ENCODE results near the gene CEP112. TPM values are rescaled to one million over a fixed set of nuclear protein-coding genes. Genes with fewer than 3 reads are reported as not detected.

CEP112 gene
- total RNA-seq, 2 donors from 2014 or later = 5.9 to 6.2 TPM

- no peak for DNase-seq
- TF ChIP-seq CTCF (IDR thresholded peaks at IDR 0.05) = no peak
- Histone ChIP-seq H3K27ac (no peak overlapping the region), H3K4me1 (no peaks in the 10 kb centered on the region), H3K9ac (ENCODE audit: low read depth in 2 of 2, low read length in 2 of 2) (no peak overlapping the region), H3K4me3 (no peak overlapping the region), H3K9me3 (no peaks in the 10 kb centered on the region), H3K36me3 (no peaks in the 10 kb centered on the region), H3K27me3 (no peaks in the 10 kb centered on the region)
- intact Hi-C loops (cut with DNase I) = no loop called here
These were observed 303.3 kb downstream of the CEP112 start for GRCh38 chr17:65888649-65889048.

- Histone ChIP-seq H3K27ac (no peak overlapping the region), H3K36me3 (no peaks in the 10 kb centered on the region)
- intact Hi-C loops (cut with DNase I) = no loop called here
These were observed 305.4 kb downstream of the CEP112 start for GRCh38 chr17:65886315-65887245.

DNA sequence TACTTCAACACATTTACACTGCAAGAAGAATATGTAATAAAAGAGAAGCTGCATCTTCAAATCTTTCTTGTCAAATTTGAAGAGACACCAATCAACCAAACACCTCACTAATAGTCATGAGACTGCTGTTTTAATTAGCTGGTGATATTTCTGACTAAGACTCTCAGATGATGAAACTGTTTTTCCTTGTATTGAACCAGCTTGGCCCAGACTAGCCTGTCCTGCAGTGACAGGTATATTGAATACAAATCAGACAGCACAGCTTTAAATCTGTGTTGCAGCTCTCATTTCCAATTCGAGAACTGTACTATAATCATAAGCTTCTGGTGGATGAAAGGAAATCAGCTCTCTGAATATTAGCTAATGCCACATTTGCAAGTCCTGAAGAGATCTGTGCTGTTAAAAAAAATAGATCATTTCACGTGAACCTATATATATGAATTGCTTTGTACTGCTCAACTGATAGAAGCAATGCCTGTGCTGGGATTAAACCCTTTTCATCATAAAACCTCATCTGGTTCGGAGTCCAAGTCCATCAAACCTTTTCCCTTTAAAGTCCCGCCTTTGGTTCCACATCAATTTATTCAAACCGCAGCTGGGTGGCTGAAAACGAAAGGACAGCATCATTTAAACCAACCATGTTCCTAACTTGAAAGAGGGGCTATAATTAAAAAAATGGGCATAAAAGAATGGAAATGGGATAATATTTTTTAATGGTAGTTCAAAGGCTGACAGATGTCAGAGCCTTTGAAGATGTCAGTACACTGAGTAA lies 306.2 kb downstream of the CEP112 start:
- Histone ChIP-seq H3K4me1 (no peaks in the 10 kb centered on the region), H3K27me3 (no peaks in the 10 kb centered on the region), H3K27ac (no peak overlapping the region), H3K36me3 (no peaks in the 10 kb centered on the region), H3K4me3 (no peak overlapping the region), H3K9me3 (no peaks in the 10 kb centered on the region), H3K9ac (ENCODE audit: low read depth in 2 of 2, low read length in 2 of 2) (no peak overlapping the region)
- no peak for DNase-seq
- intact Hi-C loops (cut with DNase I) = no loop called here
- no peak for TF ChIP-seq CTCF (IDR thresholded peaks at IDR 0.05)

More at GRCh38 chr17:65886315-65887245, 305.4 kb downstream of the CEP112 start:
- TF ChIP-seq CTCF (IDR thresholded peaks at IDR 0.05) = no peak
- no peaks in the 10 kb centered on the region for H3K27me3 ChIP-seq
- no peak for DNase-seq
- no peaks in the 10 kb centered on the region for H3K4me1 ChIP-seq
- H3K9me3 ChIP-seq = no peaks in the 10 kb centered on the region
- H3K4me3 ChIP-seq = no peak overlapping the region
- H3K9ac ChIP-seq (ENCODE audit: low read depth in 2 of 2, low read length in 2 of 2) = no peak overlapping the region

GRCh38 chr17:65876985-65877384 lies 314.9 kb downstream of the CEP112 start:
- H3K36me3 ChIP-seq = no peaks in the 10 kb centered on the region
- no peaks in the 10 kb centered on the region for H3K4me1 ChIP-seq
- no peaks in the 10 kb centered on the region for H3K9me3 ChIP-seq
- no peak for TF ChIP-seq CTCF (IDR thresholded peaks at IDR 0.05)
- no peak overlapping the region for H3K27ac ChIP-seq
- intact Hi-C loops (cut with DNase I) = no loop called here
- H3K27me3 ChIP-seq = no peaks in the 10 kb centered on the region
- no peak overlapping the region for H3K9ac ChIP-seq (ENCODE audit: low read depth in 2 of 2, low read length in 2 of 2)
- peak; percentile 52 for DNase-seq
- no peak overlapping the region for H3K4me3 ChIP-seq

DNA sequence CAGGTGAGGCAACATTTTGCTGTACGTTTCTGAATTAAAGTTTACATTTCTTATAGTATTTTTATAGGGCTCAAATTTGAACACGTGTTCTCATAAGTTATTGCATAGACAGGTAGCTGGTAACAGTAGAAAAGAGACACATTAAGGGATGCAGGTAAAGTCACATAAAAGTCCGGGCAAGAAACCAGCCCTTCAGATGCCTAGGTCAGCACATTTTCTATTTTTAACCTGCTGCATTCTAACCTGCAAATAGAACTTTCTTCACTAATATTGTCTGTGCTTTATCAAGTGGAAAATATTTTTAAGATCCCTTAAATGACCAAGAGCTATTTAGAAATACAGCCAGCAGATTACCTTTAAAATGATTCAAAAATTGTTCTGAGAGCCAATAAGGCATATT lies 323.1 kb downstream of the CEP112 start:
- no peak for DNase-seq
- H3K36me3 ChIP-seq = no peaks in the 10 kb centered on the region
- no peaks in the 10 kb centered on the region for H3K9me3 ChIP-seq
- no peak for TF ChIP-seq CTCF (IDR thresholded peaks at IDR 0.05)
- no peak overlapping the region for H3K27ac ChIP-seq
- intact Hi-C loops (cut with DNase I) = no loop called here
- H3K9ac ChIP-seq (ENCODE audit: low read depth in 2 of 2, low read length in 2 of 2) = no peak overlapping the region
- no peaks in the 10 kb centered on the region for H3K27me3 ChIP-seq
- H3K4me3 ChIP-seq = no peak overlapping the region
- H3K4me1 ChIP-seq = no peaks in the 10 kb centered on the region
